Prostate gland (tissue), 2 donors: ENCODE measurements around the gene ARSI. TPM values are rescaled to one million over a fixed set of nuclear protein-coding genes. Genes with fewer than 3 reads are reported as not detected.

Experiments
- DNase-seq: peaks from one replicate; pipeline ENCODE4 v3.0.0-alpha.2; 2019; ENCODE audit warnings: low spot score
- H3K27ac ChIP-seq, 2 donors: fragments of 200-600 bp; sonication (generic); 2 replicates each; pipeline ENCODE4 v1.5.1; 2017 to 2019
- H3K27me3 ChIP-seq: fragments of 200-600 bp; sonication (generic); replicated peaks from 2 replicates; pipeline ENCODE4 v1.5.1; 2019; ENCODE audit not compliant: insufficient read depth
- H3K36me3 ChIP-seq, 2 donors: fragments of 200-600 bp; sonication (generic); 1 replicate in 1 of 2; 2 replicates in 1 of 2; pipeline versions ENCODE4 v1.5.1 to v1.8.1; 2017 to 2019
- H3K4me1 ChIP-seq: fragments of 200-600 bp; sonication (generic); replicated peaks from 2 replicates; pipeline ENCODE4 v1.5.1; 2019
- H3K4me3 ChIP-seq, 2 donors: fragments of 200-600 bp; sonication (generic); 2 replicates each; pipeline ENCODE4 v1.5.1; 2017 to 2019
- H3K9me3 ChIP-seq: fragments of 200-600 bp; sonication (generic); 2 replicates; pipeline ENCODE4 v1.5.1; 2017
- CTCF ChIP-seq, 4 experiments: fragments of 200-600 bp in 2 of 4; fragments of 450-650 bp in 2 of 4; sonication (generic) in 2 of 4; IDR thresholded peaks; 1 replicate in 3 of 4; 2 replicates in 1 of 4; pipeline ENCODE4 v1.5.1; 2016 to 2019; ENCODE audit warnings: antibody characterized with exemption in 4 of 4, mild to moderate bottlenecking in 2 of 4, moderate library complexity in 2 of 4
- POLR2A ChIP-seq: fragments of 450-650 bp; IDR thresholded peaks from one replicate; pipeline ENCODE4 v1.6.1; 2016; ENCODE audit warnings: antibody characterized with exemption, mild to moderate bottlenecking
- POLR2AphosphoS5 ChIP-seq: sonication (generic); formaldehyde crosslinking; IDR thresholded peaks from one replicate; pipeline ENCODE4 v1.6.1; 2017; ENCODE audit warnings: antibody characterized with exemption
- WGBS: methylation state at CpG from one replicate; pipeline ENCODE4 v1.1.5; 2018; 5-methylcytosine and 5-hydroxymethylcytosine counted together
- intact Hi-C: fragments of 100-400 bp; cut with DNase I; formaldehyde crosslinking; loops from one replicate; pipeline ENCODE4 v1.14.2; 2022
- total RNA-seq, 2 donors: library from RNA; depleted of rRNA; stranded (reverse); fragments of >200 nt; gene quantifications; one replicate each; pipeline ENCODE4 v1.1.0, GENCODE V29; 2016

The ARSI gene
- total RNA-seq, 2 donors from 2014 or later = 1.5 to 1.6 TPM

GRCh38 chr5:150274811-150275210 is 27.9 kb downstream of the ARSI start:
- H3K9me3 ChIP-seq = no peaks in the 10 kb centered on the region
- DNase-seq = no peak
- TF ChIP-seq POLR2A = no peak
- TF ChIP-seq POLR2AphosphoS5 = no peak
- TF ChIP-seq CTCF (IDR thresholded peaks at IDR 0.05) = no peak

GRCh38 chr5:150272531-150272930 is 30.2 kb downstream of the ARSI start:
- Histone ChIP-seq H3K27me3 (no peaks in the 10 kb centered on the region), H3K36me3 (no peaks in the 10 kb centered on the region), H3K4me1 (no peaks in the 10 kb centered on the region), H3K4me3 (no peak overlapping the region), H3K27ac (no peak overlapping the region), H3K9me3 (no peaks in the 10 kb centered on the region)
- 56% methylated on average over 5 of the region's 5 CpGs for WGBS
- intact Hi-C loops = no loop called here
- TF ChIP-seq POLR2A (no peak), CTCF (IDR thresholded peaks at IDR 0.05) (peak in 1 of 4 experiments; percentile 21)
- DNase-seq = no peak

More at GRCh38 chr5:150274811-150275210, 27.9 kb downstream of the ARSI start:
- 97% methylated on average over 4 of the region's 4 CpGs for WGBS
- no peaks in the 10 kb centered on the region for H3K4me1 ChIP-seq
- intact Hi-C loops = no loop called here
- H3K27ac ChIP-seq = no peak overlapping the region
- H3K27me3 ChIP-seq = no peaks in the 10 kb centered on the region
- no peaks in the 10 kb centered on the region for H3K36me3 ChIP-seq
- no peak overlapping the region for H3K4me3 ChIP-seq

- no peaks in the 10 kb centered on the region for H3K27me3 ChIP-seq
- H3K4me3 ChIP-seq = no peak overlapping the region
- intact Hi-C loops = no loop called here
- no peaks in the 10 kb centered on the region for H3K4me1 ChIP-seq
- no peaks in the 10 kb centered on the region for H3K9me3 ChIP-seq
- 82% methylated on average over 5 of the region's 5 CpGs for WGBS
- H3K36me3 ChIP-seq = no peaks in the 10 kb centered on the region
- TF ChIP-seq POLR2AphosphoS5 (no peak), CTCF (IDR thresholded peaks at IDR 0.05) (no peak)
- H3K27ac ChIP-seq = no peak overlapping the region
- no peak for DNase-seq
Measured at GRCh38 chr5:150271923-150272322, 30.8 kb downstream of the ARSI start.

GRCh38 chr5:150271296-150271692 is 31.4 kb downstream of the ARSI start:
- DNase-seq = no peak
- Histone ChIP-seq H3K27ac (no peak overlapping the region), H3K36me3 (no peaks in the 10 kb centered on the region), H3K4me1 (no peaks in the 10 kb centered on the region), H3K9me3 (no peaks in the 10 kb centered on the region), H3K27me3 (no peaks in the 10 kb centered on the region), H3K4me3 (no peak overlapping the region)
- intact Hi-C loops = no loop called here
- WGBS = 96% methylated on average over 8 of the region's 8 CpGs
- no peak for TF ChIP-seq POLR2AphosphoS5
- TF ChIP-seq POLR2A = no peak
- TF ChIP-seq CTCF (IDR thresholded peaks at IDR 0.05) = no peak

GRCh38 chr5:150270541-150271295 is 32.0 kb downstream of the ARSI start:
- Histone ChIP-seq H3K27ac (no peak overlapping the region), H3K9me3 (no peaks in the 10 kb centered on the region), H3K36me3 (no peaks in the 10 kb centered on the region), H3K4me1 (no peaks in the 10 kb centered on the region), H3K4me3 (no peak overlapping the region), H3K27me3 (no peaks in the 10 kb centered on the region)
- no peak for DNase-seq
- 44% methylated on average over 8 of the region's 12 CpGs for WGBS
- intact Hi-C loops = no loop called here
- no peak for TF ChIP-seq CTCF (IDR thresholded peaks at IDR 0.05)
- TF ChIP-seq POLR2A = no peak
- TF ChIP-seq POLR2AphosphoS5 = no peak
